Parathyroid adenoma (tissue), 2 donors: ENCODE data around the gene DCANP1.

Experiments used
- H2AFZ ChIP-seq: fragments of 300-600 bp; sonication (generic); one replicate; pipeline ENCODE4 v1.7.0; 2017; ENCODE audit warnings: antibody characterized with exemption, mild to moderate bottlenecking
- H3K27ac ChIP-seq: fragments of 300-600 bp; sonication (generic); one replicate; pipeline ENCODE4 v1.7.0; 2017
- H3K27me3 ChIP-seq: fragments of 300-600 bp; sonication (generic); one replicate; pipeline ENCODE4 v1.7.0; 2017; ENCODE audit warnings: low read length; ENCODE audit not compliant: control insufficient read depth, insufficient read depth
- H3K36me3 ChIP-seq: fragments of 300-600 bp; sonication (generic); one replicate; pipeline ENCODE4 v1.7.0; 2017; ENCODE audit warnings: low read length; ENCODE audit not compliant: control insufficient read depth, insufficient read depth
- H3K4me1 ChIP-seq: fragments of 300-600 bp; sonication (generic); one replicate; pipeline ENCODE4 v1.7.0; 2017; ENCODE audit warnings: control low read depth
- H3K4me2 ChIP-seq: fragments of 300-600 bp; sonication (generic); one replicate; pipeline ENCODE4 v1.7.0; 2017; ENCODE audit warnings: low read length
- H3K4me3 ChIP-seq: fragments of 300-600 bp; sonication (generic); one replicate; pipeline ENCODE4 v1.7.0; 2017; ENCODE audit warnings: low read depth, low read length
- H3K79me2 ChIP-seq: fragments of 300-600 bp; sonication (generic); one replicate; pipeline ENCODE4 v1.7.0; 2017; ENCODE audit warnings: control low read depth
- H3K9ac ChIP-seq: fragments of 300-600 bp; sonication (generic); one replicate; pipeline ENCODE4 v1.7.0; 2017; ENCODE audit warnings: mild to moderate bottlenecking
- H3K9me3 ChIP-seq: fragments of 300-600 bp; sonication (generic); one replicate; pipeline ENCODE4 v1.7.0; 2017; ENCODE audit warnings: low read length; ENCODE audit not compliant: control insufficient read depth
- TF ChIP-seq, protein P1 (sequence below): fragments of 300-600 bp; sonication (generic); IDR thresholded peaks from one replicate; pipeline ENCODE4 v1.7.0; 2017; ENCODE audit warnings: antibody characterized with exemption, mild to moderate bottlenecking
- donor health status: primary hyperparathyroidism.

DCANP1 gene

DNA sequence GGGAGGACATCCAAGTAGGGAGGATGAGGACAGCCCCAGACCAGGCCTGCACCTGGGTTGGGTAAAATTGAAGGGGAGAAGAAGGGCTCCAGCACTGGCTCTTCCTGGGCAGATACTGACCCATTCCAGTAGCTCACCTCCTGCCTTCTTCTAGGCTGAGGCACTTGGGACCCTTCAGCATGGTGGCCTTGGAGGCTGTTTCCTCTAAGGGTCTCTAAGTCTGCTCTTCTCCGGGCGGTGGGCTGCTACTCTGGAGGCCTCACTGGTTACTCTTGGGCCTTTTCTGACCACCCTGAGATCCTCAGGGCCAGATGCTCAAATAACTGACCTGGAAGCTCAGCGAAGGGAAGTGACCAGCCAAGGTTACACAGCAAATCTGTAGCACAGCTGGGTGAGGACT is 7.8 kb upstream of the DCANP1 start:
- Histone ChIP-seq H3K4me2 (no peak overlapping the region), H3K9me3 (no peaks in the 10 kb centered on the region), H3K79me2 (no peaks in the 10 kb centered on the region), H3K4me1 (no peaks in the 10 kb centered on the region), H3K4me3 (no peak overlapping the region), H3K27ac (no peak overlapping the region), H3K9ac (no peak overlapping the region), H3K27me3 (no peaks in the 10 kb centered on the region), H3K36me3 (no peaks in the 10 kb centered on the region), H2AFZ (no peak overlapping the region)
- TF ChIP-seq, protein P1, sequence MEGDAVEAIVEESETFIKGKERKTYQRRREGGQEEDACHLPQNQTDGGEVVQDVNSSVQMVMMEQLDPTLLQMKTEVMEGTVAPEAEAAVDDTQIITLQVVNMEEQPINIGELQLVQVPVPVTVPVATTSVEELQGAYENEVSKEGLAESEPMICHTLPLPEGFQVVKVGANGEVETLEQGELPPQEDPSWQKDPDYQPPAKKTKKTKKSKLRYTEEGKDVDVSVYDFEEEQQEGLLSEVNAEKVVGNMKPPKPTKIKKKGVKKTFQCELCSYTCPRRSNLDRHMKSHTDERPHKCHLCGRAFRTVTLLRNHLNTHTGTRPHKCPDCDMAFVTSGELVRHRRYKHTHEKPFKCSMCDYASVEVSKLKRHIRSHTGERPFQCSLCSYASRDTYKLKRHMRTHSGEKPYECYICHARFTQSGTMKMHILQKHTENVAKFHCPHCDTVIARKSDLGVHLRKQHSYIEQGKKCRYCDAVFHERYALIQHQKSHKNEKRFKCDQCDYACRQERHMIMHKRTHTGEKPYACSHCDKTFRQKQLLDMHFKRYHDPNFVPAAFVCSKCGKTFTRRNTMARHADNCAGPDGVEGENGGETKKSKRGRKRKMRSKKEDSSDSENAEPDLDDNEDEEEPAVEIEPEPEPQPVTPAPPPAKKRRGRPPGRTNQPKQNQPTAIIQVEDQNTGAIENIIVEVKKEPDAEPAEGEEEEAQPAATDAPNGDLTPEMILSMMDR, result no peak

DNA sequence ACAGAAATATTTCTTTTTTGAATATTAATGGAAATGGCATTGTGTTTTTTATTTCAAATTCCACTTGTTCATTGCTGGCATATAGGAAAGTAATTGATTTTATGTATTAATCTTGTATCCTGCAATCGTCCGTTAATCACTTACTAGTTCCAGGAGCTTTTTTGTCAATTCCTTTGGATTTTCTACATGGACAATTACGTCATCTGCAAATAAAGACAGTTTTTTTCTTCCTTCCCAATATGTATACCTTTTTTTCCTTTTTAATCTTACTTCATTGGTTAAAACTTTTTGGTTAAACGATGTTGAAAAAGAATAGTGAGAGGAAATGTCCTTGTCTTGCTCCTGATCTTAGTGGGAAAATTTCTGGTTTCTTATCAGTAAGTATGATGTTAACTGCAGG is 6.5 kb upstream of the DCANP1 start:
- H3K4me1 ChIP-seq, result no peaks in the 10 kb centered on the region
- H2AFZ ChIP-seq, result no peak overlapping the region
- H3K27me3 ChIP-seq, result no peaks in the 10 kb centered on the region
- no peaks in the 10 kb centered on the region for H3K36me3 ChIP-seq
- H3K9me3 ChIP-seq, result no peaks in the 10 kb centered on the region
- H3K4me2 ChIP-seq, result no peak overlapping the region
- H3K9ac ChIP-seq, result no peak overlapping the region
- H3K79me2 ChIP-seq, result no peaks in the 10 kb centered on the region
- H3K27ac ChIP-seq, result no peak overlapping the region
- TF ChIP-seq, protein P1, result no peak
- no peak overlapping the region for H3K4me3 ChIP-seq

DNA sequence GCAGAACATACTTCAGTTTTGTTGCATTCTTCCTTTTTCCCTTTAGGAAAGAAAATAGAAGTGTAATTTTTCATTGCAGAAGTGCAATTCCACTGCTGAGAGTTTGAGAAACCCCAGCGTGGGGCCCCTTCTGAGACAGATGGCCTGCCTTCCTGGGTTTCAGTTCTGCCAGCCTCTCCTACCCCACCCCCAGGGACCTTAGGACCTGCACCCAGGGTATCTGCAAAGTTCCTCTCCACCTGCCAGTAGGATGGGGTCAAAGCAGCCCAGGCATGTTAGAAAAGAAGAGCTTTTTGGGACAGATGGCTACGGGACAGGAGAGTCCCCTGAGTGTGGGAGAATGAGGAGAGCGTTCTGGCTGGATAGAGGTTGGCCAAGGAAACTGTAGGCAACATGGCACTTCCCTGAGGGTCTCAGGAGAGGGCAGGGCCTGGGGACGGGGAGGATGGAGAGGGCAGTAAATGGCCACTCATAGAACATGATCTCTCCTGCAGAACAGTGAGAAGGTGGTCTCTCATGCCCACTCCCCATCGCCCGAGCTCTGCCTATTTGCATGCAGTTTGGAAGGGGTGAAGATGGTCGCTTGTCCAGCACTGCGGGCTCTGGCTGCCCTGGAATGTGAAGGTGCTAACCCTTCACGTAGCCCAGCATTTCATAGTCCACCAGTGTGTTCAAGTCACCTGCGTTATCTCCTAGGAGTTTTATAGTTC is 5.3 kb upstream of the DCANP1 start, which contains the start of gene TIFAB:
Gene TIFAB (minus strand): TSS at position 31 of the 710 bp plus-strand sequence. CDS start 2,412 bp downstream, outside the sequence.
- no peaks in the 10 kb centered on the region for H3K36me3 ChIP-seq
- TF ChIP-seq, protein P1, result no peak
- no peaks in the 10 kb centered on the region for H3K27me3 ChIP-seq
- H3K4me1 ChIP-seq, result no peaks in the 10 kb centered on the region
- no peak within 1 kb of the TSS for H3K4me3 ChIP-seq
- H3K27ac ChIP-seq, result no peak within 1 kb of the TSS
- no peak within 1 kb of the TSS for H3K4me2 ChIP-seq
- no peak within 1 kb of the TSS for H2AFZ ChIP-seq
- no peaks in the 10 kb centered on the region for H3K9me3 ChIP-seq
- H3K9ac ChIP-seq, result no peak within 1 kb of the TSS
- no peaks in the 10 kb centered on the region for H3K79me2 ChIP-seq

DNA sequence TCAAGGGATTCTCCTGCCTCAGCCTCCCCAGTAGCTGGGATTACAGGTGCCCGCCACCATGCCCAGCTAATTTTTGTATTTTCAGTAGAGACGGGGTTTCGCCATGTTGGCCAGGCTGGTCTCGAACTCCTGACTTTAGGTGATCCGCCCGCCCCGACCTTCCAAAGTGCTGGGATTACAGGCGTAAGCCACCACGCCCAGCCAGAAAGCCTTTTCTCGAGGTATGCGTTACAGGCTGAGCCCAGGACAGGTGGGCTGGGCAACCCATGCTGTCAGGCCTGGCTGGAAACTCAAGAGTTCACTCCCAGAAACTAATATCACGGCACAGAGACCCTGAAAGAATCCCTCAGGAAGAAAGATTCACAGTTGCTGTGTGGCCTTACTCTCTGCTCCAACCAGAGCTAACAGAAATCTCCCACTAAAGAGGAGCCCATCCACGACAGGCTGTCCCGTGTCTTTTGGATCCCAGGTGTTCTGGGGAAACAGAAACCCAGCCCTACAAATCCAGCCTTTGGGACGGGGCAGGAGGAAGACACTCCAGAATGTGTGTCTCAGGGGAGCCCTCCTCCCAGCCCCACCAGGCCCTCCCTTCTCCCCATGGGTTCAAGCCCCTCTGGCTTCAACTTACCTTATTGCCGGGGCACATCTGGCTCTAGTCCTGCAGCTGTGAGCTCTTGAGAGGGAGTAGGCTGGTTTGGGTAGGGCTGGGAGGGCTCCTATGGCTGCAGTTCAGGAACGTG is 4.6 kb upstream of the DCANP1 start:
- no peak overlapping the region for H3K4me3 ChIP-seq
- no peak overlapping the region for H3K27ac ChIP-seq
- no peak overlapping the region for H3K9ac ChIP-seq
- H3K79me2 ChIP-seq, result no peaks in the 10 kb centered on the region
- no peaks in the 10 kb centered on the region for H3K27me3 ChIP-seq
- TF ChIP-seq, protein P1, result no peak
- H3K9me3 ChIP-seq, result no peaks in the 10 kb centered on the region
- no peak overlapping the region for H3K4me2 ChIP-seq
- no peaks in the 10 kb centered on the region for H3K4me1 ChIP-seq
- H3K36me3 ChIP-seq, result no peaks in the 10 kb centered on the region
- H2AFZ ChIP-seq, result no peak overlapping the region
